Natural killer cell treated with Interleukin-12 subunit alpha and Interleukin-12 subunit beta and Interleukin-15 and Interleukin-18, amount 100 ng/mL, for 72 hours (primary cell): ENCODE results near the gene TRIO. TPM values are rescaled to one million over a fixed set of nuclear protein-coding genes. Genes with fewer than 3 reads are reported as not detected.
A peak's percentile ranks its signal among the peaks of the same experiment; 100 is the strongest.

Experiments used
- ATAC-seq, 2 donors: fragments of 150-1000 bp; cut with Tn5 transposase in 1 of 2; sonication (Bioruptor Pico), chemical (Tn5 transposase) in 1 of 2; 2 replicates each; pipeline ENCODE4 v1.10.0; 2021
- DNase-seq: peaks from one replicate; pipeline ENCODE4 v3.0.0; 2022; ENCODE audit warnings: low spot score
- H3K27ac Mint-ChIP-seq, 2 donors: 1 replicate in 1 of 2; 2 replicates in 1 of 2; pipeline ENCODE4 v1.8.0; 2022; ENCODE audit warnings: mixed read lengths in 2 of 2, mild to moderate bottlenecking in 1 of 2, moderate library complexity in 1 of 2
- H3K27me3 Mint-ChIP-seq, 2 donors: 1 replicate in 1 of 2; 2 replicates in 1 of 2; pipeline ENCODE4 v1.8.0; 2022; ENCODE audit warnings: mixed read lengths in 2 of 2
- H3K36me3 Mint-ChIP-seq: one replicate; pipeline ENCODE4 v1.8.0; 2022; ENCODE audit warnings: mixed read lengths
- H3K4me1 Mint-ChIP-seq, 2 donors: 1 replicate in 1 of 2; 2 replicates in 1 of 2; pipeline ENCODE4 v1.8.0; 2022; ENCODE audit warnings: low read depth in 2 of 2, mixed read lengths in 2 of 2, mild to moderate bottlenecking in 1 of 2
- H3K4me3 Mint-ChIP-seq: one replicate; pipeline ENCODE4 v1.8.0; 2022; ENCODE audit warnings: mixed read lengths
- H3K9me3 Mint-ChIP-seq: 2 replicates; pipeline ENCODE4 v1.8.0; 2022; ENCODE audit warnings: mixed read lengths
- total RNA-seq, 2 donors: library from RNA; stranded (reverse); gene quantifications; one replicate each; pipeline ENCODE4 v1.2.3, GENCODE V29; 2022

The TRIO gene
- total RNA-seq, 2 donors from 2014 or later, result 40.1 to 70.3 TPM

DNA sequence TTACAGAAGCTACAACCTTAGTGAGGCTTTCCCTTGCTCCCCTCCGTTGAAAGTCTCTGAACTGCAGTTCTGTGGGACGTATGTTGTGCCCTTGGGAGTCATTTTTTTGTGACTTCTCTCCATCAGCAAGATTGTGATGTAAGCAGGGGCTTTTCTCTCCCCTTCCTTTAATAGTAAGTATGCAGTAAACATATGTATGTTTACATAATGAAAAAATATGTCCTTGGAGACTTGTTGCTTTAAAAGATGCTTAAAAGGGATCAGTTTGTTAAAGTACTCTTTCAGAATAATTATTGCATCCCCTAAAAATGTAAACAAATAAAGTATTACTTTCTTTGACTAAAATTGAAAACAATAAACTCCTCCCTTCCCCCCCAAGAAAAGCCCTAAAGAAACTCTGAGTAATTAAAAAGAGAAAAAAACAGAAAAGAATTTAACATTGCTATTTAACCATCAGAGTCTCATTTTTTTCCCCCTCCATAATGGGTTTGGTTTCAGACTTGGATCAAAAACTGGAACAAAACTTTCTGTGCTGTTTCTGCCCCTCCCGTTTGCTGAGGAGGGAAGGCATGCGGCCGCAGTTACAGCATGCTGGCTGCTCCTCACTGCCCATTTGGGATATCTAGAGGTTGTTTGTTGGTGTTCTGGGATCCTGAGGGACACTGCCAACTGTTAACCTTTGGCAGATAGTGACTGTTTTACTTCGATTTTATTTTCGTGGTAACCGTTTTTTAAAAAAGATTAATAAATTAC, 40.2 kb downstream of the TRIO start:
- DNase-seq, result no peak
- no peaks in the 10 kb centered on the region for H3K36me3 Mint-ChIP-seq

DNA sequence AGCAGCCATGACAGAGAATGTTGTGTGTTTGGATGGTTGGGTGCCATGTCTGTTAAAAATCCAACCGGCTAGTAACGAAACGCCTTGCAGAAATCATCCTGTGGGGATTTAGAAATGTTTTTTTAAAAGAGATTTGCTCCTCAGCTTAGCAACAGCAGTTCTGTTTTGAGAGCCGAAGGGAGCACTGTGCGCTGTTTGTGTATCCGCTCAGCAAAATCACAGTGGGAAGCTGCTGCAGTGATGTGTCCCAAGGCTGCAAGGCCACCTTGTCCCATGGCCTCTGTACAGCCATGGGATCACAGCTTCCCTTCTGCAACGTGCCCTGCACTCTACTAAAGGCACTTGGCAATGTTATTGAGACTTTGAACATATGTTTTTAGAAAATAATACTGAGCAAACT, 40.9 kb downstream of the TRIO start:
- no peaks in the 10 kb centered on the region for H3K27me3 Mint-ChIP-seq
- no peak overlapping the region for H3K4me3 Mint-ChIP-seq
- H3K36me3 Mint-ChIP-seq, result no peaks in the 10 kb centered on the region
- H3K9me3 Mint-ChIP-seq, result no peaks in the 10 kb centered on the region
- peaks cover 12 to 17% of the 10 kb centered on the region in 2 donors for H3K4me1 Mint-ChIP-seq
- DNase-seq, result no peak
- H3K27ac Mint-ChIP-seq, result no peak overlapping the region
- ATAC-seq, result no peak

More for the DNA sequence above, 40.2 kb downstream of the TRIO start:
- no peak for ATAC-seq
- Mint-ChIP-seq H3K4me1 (peaks cover 14 to 17% of the 10 kb centered on the region in 2 donors), H3K27me3 (no peaks in the 10 kb centered on the region), H3K9me3 (no peaks in the 10 kb centered on the region), H3K4me3 (no peak overlapping the region), H3K27ac (no peak overlapping the region)

DNA sequence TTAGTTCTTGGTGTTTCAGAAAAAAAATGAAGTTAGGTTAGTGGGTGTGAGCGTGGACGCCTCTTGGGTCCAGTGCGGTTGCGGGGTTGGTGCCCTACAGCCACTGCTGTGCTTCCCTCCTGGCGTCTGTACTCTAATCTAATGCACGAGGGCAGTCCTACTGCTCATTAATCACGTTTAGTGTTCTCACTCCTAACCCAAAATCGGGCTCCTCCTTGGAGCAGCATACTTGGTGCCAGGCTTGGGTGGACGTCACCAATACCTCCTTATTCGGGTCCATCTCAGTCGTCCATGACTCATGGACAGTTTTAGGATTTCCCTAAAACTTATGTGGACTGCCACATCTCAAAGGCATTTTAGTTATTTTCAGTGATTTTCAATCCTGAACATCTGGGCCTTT, 41.6 kb downstream of the TRIO start:
- H3K4me1 Mint-ChIP-seq, result peaks cover 12 to 17% of the 10 kb centered on the region in 2 donors
- H3K9me3 Mint-ChIP-seq, result no peaks in the 10 kb centered on the region
- DNase-seq, result no peak
- no peaks in the 10 kb centered on the region for H3K36me3 Mint-ChIP-seq
- H3K27ac Mint-ChIP-seq, result no peak overlapping the region
- no peak for ATAC-seq
- H3K4me3 Mint-ChIP-seq, result no peak overlapping the region
- H3K27me3 Mint-ChIP-seq, result no peaks in the 10 kb centered on the region

DNA sequence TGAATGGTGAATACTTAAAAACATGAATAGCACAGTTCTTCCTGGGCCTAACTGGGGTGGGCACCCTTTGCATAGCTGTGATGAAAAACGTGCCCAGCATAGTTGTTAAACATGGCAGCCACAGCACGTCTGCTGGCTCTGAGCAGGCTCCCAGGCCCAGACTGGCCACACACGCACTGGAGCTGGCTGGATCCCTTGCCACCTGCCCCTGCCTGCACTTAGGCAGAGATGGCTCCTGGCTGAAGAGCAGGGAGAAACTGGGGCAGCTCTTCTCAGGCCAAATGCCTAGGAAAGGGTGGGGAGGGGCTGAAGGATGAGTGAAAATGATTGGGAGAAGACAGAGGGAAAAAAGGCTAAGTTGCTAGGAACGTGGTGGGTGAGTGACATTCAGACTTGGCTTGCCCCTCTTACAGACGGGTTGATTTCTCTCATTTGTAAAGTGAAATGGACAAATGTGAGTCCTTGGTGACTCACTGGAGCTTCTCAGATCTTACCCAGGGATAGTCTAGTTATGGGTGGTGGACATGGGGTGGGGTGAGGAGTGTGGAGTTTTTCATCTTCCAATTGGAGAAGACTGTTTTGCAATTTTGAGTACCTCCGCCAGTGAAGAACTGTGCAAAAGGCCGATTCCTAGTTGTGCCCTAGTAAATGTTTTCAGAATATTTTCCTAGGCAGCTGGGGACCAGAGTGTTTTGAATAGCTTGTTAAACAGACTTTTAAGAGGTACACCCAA, 42.4 kb downstream of the TRIO start:
- DNase-seq, result no peak
- no peaks in the 10 kb centered on the region for H3K9me3 Mint-ChIP-seq

DNA sequence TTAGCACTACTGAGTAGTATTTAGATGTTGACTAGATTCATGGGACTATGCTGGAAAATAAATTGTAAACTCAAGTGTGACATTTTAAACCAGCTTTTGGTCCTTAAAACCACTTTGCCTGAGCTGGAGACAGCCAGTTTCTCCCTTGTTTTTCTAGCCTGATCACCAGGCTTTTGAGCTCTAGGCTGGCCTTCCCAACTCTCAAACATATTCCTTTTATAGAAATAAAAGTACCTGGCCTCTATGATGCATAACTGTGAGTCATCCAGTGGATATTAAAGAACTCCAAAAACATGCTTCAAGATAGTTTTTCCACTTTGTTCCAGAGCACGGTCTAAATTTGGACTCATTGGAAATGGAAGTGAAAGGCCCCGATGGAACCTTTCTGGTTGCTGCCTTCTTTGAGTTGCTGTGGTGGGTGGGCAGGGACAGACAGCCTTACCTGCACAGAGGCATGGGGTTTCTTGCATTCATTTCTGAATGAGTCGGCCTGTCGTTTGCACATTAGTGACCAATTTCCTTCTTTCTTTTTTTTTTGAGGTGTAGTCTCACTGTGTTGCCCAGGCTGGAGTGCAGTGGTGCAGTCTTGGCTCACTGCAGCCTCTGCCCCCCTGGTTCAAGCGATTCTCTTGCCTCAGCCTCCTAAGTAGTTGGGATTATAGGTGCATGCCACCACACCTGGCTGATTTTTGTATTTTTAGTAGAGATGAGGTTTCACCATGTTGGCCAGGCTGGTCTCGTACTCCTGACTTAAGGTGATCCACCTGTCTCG, 43.1 kb downstream of the TRIO start:
- H3K27me3 Mint-ChIP-seq, result no peaks in the 10 kb centered on the region
- DNase-seq (no peak), ATAC-seq (no peak)
- no peaks in the 10 kb centered on the region for H3K36me3 Mint-ChIP-seq
- H3K4me3 Mint-ChIP-seq, result no peak overlapping the region
- H3K4me1 Mint-ChIP-seq, result peaks cover 12 to 19% of the 10 kb centered on the region in 2 donors
- H3K27ac Mint-ChIP-seq, result no peak overlapping the region
- no peaks in the 10 kb centered on the region for H3K9me3 Mint-ChIP-seq

More for the DNA sequence above, 42.4 kb downstream of the TRIO start:
- no peak overlapping the region for H3K27ac Mint-ChIP-seq
- H3K27me3 Mint-ChIP-seq, result no peaks in the 10 kb centered on the region
- no peaks in the 10 kb centered on the region for H3K36me3 Mint-ChIP-seq
- ATAC-seq, result no peak
- peaks cover 12 to 20% of the 10 kb centered on the region in 2 donors for H3K4me1 Mint-ChIP-seq
- no peak overlapping the region for H3K4me3 Mint-ChIP-seq

DNA sequence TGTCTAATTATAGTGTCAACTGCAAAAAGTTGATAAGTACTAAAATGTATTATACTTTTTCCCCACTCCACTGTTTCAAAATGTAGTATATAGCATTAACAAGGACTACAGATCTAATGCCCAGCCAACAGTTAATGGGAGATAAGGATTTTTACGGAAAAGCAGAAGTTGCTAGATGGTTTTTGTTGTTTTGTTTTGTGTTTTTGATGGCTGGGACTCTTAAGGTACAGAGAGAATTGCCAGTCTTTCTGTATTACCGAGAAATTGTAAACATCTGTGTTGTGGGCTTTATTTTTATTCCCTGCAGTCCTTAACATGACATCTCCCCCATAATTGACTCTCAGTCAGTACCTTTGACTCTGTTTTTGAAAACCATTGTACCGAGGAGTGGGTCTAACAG, 44.0 kb downstream of the TRIO start:
- Mint-ChIP-seq H3K27ac (no peak overlapping the region), H3K4me3 (no peak overlapping the region), H3K9me3 (no peaks in the 10 kb centered on the region), H3K27me3 (no peaks in the 10 kb centered on the region), H3K4me1 (peaks cover 9 to 14% of the 10 kb centered on the region in 2 donors), H3K36me3 (no peaks in the 10 kb centered on the region)
- ATAC-seq (no peak), DNase-seq (no peak)

DNA sequence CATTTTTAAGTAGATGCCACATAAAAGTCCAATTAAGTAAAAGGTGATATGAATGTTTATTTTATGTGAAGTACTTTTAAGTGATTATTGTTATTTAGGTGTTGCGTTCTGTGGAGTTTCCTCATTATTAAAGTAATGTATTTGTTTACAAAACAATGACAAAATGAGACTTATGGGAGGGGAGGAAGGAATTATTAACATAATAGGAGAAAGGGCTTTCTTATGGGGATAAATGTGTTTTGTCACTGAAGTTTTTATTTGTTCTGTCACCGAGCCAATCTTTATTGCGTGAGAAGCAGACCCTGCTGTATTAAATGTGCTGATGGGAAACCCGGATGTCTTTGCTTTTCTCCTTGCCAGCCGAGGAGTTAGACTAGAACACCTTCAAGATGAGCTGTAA, 44.5 kb downstream of the TRIO start:
- DNase-seq (no peak), ATAC-seq (no peak)
- Mint-ChIP-seq H3K27me3 (no peaks in the 10 kb centered on the region), H3K4me1 (peaks cover 8 to 14% of the 10 kb centered on the region in 2 donors), H3K9me3 (no peaks in the 10 kb centered on the region), H3K27ac (no peak overlapping the region), H3K36me3 (no peaks in the 10 kb centered on the region), H3K4me3 (no peak overlapping the region)

DNA sequence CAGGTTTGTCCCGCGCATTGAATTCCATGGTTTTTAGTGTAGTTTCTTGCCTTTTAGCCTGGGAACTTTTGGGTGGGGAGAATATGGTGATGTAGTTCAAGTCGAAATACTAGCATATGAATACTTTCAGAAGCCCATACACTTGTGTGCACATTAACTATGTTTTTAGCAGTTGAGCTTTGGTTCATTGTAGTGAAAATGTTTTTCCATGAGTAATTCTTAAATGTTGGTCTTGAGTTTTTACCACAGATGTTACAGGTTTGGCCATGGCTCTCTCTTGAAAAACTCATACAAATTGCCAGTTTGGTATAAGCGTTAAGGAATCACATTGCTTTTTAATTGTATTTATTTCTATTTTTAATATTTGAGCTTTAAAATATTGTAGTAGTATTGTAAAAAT, 45.6 kb downstream of the TRIO start:
- Mint-ChIP-seq H3K9me3 (no peaks in the 10 kb centered on the region), H3K4me3 (no peak overlapping the region), H3K27me3 (no peaks in the 10 kb centered on the region), H3K27ac (no peak overlapping the region), H3K4me1 (peaks cover 4 to 14% of the 10 kb centered on the region in 2 donors), H3K36me3 (no peaks in the 10 kb centered on the region)
- DNase-seq (no peak), ATAC-seq (no peak)

DNA sequence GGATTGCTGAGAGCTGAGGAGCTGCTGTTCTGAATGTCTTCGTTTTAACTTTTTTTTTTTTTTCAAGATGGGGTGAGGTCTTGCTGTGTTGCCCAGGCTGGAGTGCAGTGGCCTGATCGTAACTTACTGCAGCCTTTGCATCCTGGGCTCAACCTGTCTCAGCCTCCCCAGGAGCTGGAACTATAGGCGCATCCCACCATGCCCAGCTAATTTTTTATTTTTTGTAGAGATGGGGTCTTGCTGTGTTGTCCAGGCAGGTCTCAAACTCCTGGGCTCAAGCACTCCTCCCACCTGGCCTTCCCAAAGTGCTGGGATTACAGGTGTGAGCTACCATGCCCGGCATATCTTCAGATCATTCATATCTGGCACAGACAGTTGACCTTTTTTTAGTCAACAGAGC, 46.5 kb downstream of the TRIO start:
- Mint-ChIP-seq H3K36me3 (no peaks in the 10 kb centered on the region), H3K9me3 (no peaks in the 10 kb centered on the region), H3K27ac (no peak overlapping the region), H3K27me3 (no peaks in the 10 kb centered on the region), H3K4me3 (no peak overlapping the region), H3K4me1 (peaks cover 4 to 14% of the 10 kb centered on the region in 2 donors)
- ATAC-seq (no peak), DNase-seq (no peak)

DNA sequence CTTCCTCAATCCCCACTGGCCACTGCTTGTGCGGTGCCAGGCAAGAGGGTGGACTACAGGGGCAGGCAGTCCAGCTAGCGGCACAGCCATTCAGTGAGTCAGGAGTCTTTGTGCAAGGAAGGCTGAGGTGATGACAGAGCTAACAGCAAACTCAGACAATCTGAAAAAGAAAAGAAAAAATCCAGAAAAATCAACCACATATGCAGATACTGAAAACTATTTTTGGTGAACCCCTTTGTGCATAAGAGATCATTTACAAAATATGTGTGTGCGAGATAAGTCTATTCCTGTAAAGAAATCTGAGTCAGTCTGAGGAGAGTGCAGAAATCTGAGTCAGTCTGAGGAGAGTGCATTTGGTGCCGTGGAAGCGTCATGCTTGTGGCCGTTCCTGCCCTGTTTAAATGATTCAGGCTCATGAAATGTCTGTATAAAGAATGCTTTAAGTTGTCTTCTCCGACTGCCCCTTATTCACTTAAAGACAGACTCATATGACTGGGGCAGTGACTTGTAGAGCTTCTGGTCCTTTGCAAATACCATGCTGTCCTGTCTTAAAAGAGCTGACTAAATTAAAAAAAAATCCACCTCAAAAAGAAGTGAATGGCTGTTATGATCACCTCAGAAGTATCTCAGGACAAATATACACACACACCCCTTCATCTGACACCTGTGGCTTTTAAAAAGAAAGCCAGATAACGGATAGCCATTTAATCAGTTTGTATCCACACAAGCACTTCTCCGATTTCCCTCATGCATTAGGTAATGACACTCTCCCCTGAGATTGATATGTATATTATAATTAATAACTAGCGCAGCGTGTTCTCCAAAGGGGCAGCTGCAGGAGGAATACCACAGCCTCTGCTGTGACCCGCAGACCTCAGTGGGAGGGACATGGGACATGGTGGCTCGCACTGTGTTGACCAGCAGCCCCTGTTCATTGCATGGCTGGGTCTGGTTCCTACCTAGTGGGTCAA, 47.3 kb downstream of the TRIO start:
- peaks cover 4 to 9% of the 10 kb centered on the region in 2 donors for H3K4me1 Mint-ChIP-seq
- no peaks in the 10 kb centered on the region for H3K9me3 Mint-ChIP-seq
- H3K36me3 Mint-ChIP-seq, result no peaks in the 10 kb centered on the region
- no peak overlapping the region for H3K4me3 Mint-ChIP-seq
- H3K27me3 Mint-ChIP-seq, result no peaks in the 10 kb centered on the region
- ATAC-seq, result peak in 1 of 2 donors; percentile 82
- DNase-seq, result no peak
- no peak overlapping the region for H3K27ac Mint-ChIP-seq

DNA sequence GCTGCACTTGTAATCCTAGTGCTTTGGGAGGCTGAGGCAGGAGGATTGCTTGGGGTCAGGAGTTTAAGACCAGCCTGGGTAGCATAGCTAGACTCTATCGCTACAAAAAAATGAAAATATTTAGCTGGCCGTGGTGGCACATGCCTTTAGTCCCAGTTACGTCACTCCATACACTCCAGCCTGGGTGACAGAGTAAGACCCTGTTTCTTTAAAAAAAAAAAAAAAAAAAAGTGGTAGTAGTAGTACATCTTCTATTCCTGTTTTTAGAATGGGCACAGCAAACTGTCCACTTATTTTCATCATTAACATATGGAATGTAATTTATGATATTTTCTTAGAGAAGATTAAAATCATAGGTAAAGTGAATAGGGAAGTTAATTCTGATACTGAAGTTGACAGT, 48.2 kb downstream of the TRIO start:
- H3K27ac Mint-ChIP-seq, result no peak overlapping the region
- no peak overlapping the region for H3K4me3 Mint-ChIP-seq
- DNase-seq (no peak), ATAC-seq (no peak)
- no peaks in the 10 kb centered on the region for H3K27me3 Mint-ChIP-seq
- no peaks in the 10 kb centered on the region for H3K9me3 Mint-ChIP-seq
- H3K4me1 Mint-ChIP-seq, result peaks cover 4 to 5% of the 10 kb centered on the region in 2 donors
- H3K36me3 Mint-ChIP-seq, result no peaks in the 10 kb centered on the region

DNA sequence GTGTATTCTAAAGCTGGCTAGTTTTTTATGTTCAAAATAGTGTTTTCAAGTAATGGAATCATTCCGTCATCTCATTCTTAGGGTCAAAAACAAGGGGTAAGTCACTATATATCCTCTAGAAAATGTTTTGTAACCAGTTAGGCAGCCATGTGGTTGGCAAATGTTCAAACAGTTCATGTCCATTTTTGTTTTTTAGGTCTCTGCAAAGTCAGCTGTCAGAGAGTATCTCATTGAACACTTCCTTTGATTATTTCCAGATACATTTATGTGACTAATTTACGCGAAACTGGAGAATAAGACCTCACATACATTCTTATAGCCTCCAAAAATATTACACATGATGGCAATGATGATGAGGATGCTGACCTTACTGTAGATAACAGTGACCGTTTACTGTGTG, 50.4 kb downstream of the TRIO start:
- ATAC-seq (no peak), DNase-seq (no peak)
- Mint-ChIP-seq H3K4me1 (peaks cover 0 to 5% of the 10 kb centered on the region in 2 donors), H3K9me3 (no peaks in the 10 kb centered on the region), H3K27ac (no peak overlapping the region), H3K27me3 (no peaks in the 10 kb centered on the region), H3K4me3 (no peak overlapping the region), H3K36me3 (no peaks in the 10 kb centered on the region)

DNA sequence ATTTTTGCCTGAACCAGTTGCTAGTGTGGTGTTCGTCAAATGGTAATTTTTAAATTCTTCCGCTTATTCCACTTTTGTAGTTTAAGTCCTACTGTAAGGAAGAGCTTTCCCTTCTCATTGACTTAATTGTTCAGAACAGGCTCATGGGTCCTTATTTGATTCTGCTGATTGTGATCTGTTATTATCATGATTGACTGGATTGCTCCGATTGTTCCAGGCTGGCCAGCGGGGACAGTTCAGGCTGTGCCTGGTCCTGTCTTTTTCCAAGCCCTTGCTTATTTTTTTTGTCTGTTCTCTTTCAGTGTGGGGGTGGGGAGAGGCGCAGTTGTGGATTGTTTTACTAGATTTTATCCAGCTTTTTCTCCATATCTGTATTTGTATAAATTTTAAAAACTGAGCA, 52.4 kb downstream of the TRIO start:
- H3K9me3 Mint-ChIP-seq, result no peaks in the 10 kb centered on the region
- H3K27me3 Mint-ChIP-seq, result no peaks in the 10 kb centered on the region

More for the DNA sequence above, 52.4 kb downstream of the TRIO start:
- H3K27ac Mint-ChIP-seq, result peak overlapping the region in 1 of 2 donors; percentile 2
- peaks cover 0 to 4% of the 10 kb centered on the region in 2 donors for H3K4me1 Mint-ChIP-seq
- no peak overlapping the region for H3K4me3 Mint-ChIP-seq
- no peak for DNase-seq
- H3K36me3 Mint-ChIP-seq, result no peaks in the 10 kb centered on the region
- ATAC-seq, result no peak
